ENCODE results near the gene MUC12. TPM values are rescaled to one million over a fixed set of nuclear protein-coding genes. Genes with fewer than 3 reads are reported as not detected.

MUC12 gene
- total RNA-seq, 4 donors from 2014 or later: 0.11 TPM; not detected in 3

- Histone ChIP-seq H3K36me3 (no peaks in the 10 kb centered on the region), H3K4me1 (peaks cover 0 to 4% (median 0%) of the 10 kb centered on the region in 3 donors), H3K9me3 (no peaks in the 10 kb centered on the region), H3K27me3 (peaks cover 0 to 82% (median 2%) of the 10 kb centered on the region in 4 donors), H3K27ac (no peak overlapping the region), H3K4me3 (no peak overlapping the region)
- WGBS, 2 donors: 5 to 26% methylated on average over 3 to 4 of the region's 6 CpGs
- no peak for TF ChIP-seq POLR2A (IDR thresholded peaks at IDR 0.05)
- no peak for TF ChIP-seq CTCF (IDR thresholded peaks at IDR 0.05)
- no peak for DNase-seq
- intact Hi-C loops (cut with DNase I): no loop called here
Measured at GRCh38 chr7:100951172-100951571, 18.2 kb upstream of the MUC12 start.

GRCh38 chr7:100951888-100952560 is 17.3 kb upstream of the MUC12 start:
- intact Hi-C loops (cut with DNase I): no loop called here
- Histone ChIP-seq H3K4me1 (peaks cover 0 to 4% (median 0%) of the 10 kb centered on the region in 3 donors), H3K4me3 (no peak overlapping the region), H3K27ac (no peak overlapping the region), H3K27me3 (peaks cover 0 to 76% (median 2%) of the 10 kb centered on the region in 4 donors), H3K9me3 (no peaks in the 10 kb centered on the region), H3K36me3 (no peaks in the 10 kb centered on the region)
- no peak for DNase-seq
- TF ChIP-seq POLR2A (IDR thresholded peaks at IDR 0.05): no peak
- TF ChIP-seq CTCF (IDR thresholded peaks at IDR 0.05): no peak
- WGBS, 2 donors: 60 to 65% methylated on average over 15 of the region's 15 CpGs

- Histone ChIP-seq H3K36me3 (no peaks in the 10 kb centered on the region), H3K27me3 (peaks cover 0 to 75% (median 2%) of the 10 kb centered on the region in 4 donors), H3K4me3 (no peak overlapping the region), H3K9me3 (no peaks in the 10 kb centered on the region), H3K4me1 (peaks cover 0 to 4% (median 0%) of the 10 kb centered on the region in 3 donors), H3K27ac (no peak overlapping the region)
- TF ChIP-seq POLR2A (IDR thresholded peaks at IDR 0.05): no peak
- no peak for TF ChIP-seq CTCF (IDR thresholded peaks at IDR 0.05)
- 37 to 43% methylated on average over 2 of the region's 2 CpGs for WGBS, 2 donors
- no peak for DNase-seq
- intact Hi-C loops (cut with DNase I): no loop called here
Measured at GRCh38 chr7:100952641-100953040, 16.7 kb upstream of the MUC12 start.

GRCh38 chr7:100957832-100958421 is 11.4 kb upstream of the MUC12 start:
- no peak for TF ChIP-seq CTCF (IDR thresholded peaks at IDR 0.05)
- TF ChIP-seq POLR2A (IDR thresholded peaks at IDR 0.05): no peak
- no peaks in the 10 kb centered on the region for H3K4me1 ChIP-seq
- H3K27ac ChIP-seq: no peak overlapping the region
- H3K36me3 ChIP-seq: no peaks in the 10 kb centered on the region
- H3K27me3 ChIP-seq: peaks cover 0 to 73% (median 0%) of the 10 kb centered on the region in 4 donors
- intact Hi-C loops (cut with DNase I): no loop called here
- no peak for DNase-seq
- no peaks in the 10 kb centered on the region for H3K9me3 ChIP-seq
- no peak overlapping the region for H3K4me3 ChIP-seq
- 57 to 59% methylated on average over 11 to 12 of the region's 12 CpGs for WGBS, 2 donors

- Histone ChIP-seq H3K4me1 (no peaks in the 10 kb centered on the region), H3K27ac (no peak overlapping the region), H3K9me3 (no peaks in the 10 kb centered on the region), H3K4me3 (no peak overlapping the region), H3K36me3 (no peaks in the 10 kb centered on the region), H3K27me3 (peaks cover 0 to 76% (median 7%) of the 10 kb centered on the region in 4 donors)
- WGBS, 2 donors: 60 to 62% methylated on average over 2 of the region's 2 CpGs
- TF ChIP-seq CTCF (IDR thresholded peaks at IDR 0.05) (no peak), POLR2A (IDR thresholded peaks at IDR 0.05) (no peak)
- DNase-seq: no peak
- intact Hi-C loops (cut with DNase I): no loop called here
Measured at GRCh38 chr7:100959894-100960293, 9.5 kb upstream of the MUC12 start.

Data from esophagus squamous epithelium (tissue), 5 donors.